GM20000 (cell line): ENCODE data around the gene PRKN.

ENCODE experiments used
- DNase-seq: peaks from one replicate; pipeline ENCODE4 v3.0.0; 2012; ENCODE audit warnings: low spot score
- CTCF ChIP-seq: IDR thresholded peaks from 2 replicates; pipeline ENCODE4 v1.5.1; 2012; ENCODE audit warnings: mild to moderate bottlenecking, control low read depth; ENCODE audit errors: extremely low read depth, missing control alignments

The PRKN gene

DNA sequence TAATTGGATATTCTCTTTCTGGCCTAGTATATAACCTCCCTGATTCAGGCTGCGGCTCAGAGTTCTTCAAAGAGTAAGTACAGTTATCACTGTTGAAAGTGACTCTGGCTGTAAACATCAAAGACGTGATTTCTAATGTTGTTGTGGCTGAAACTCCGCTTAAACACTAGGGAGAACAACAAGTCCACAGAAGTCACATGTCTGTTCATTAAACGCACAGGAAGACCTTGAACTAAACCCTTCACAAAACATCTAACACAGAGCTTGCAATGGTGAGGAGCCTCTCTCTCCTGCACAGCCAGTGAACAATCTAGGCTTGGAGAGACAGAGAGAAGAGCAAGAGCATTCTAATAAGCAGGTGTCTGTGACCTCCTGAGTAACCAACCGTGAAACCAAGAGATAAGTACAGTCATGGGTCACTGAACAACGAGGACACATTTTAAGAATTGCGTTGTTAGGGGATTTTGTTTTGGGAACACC, 249.3 kb downstream of the PRKN start:
- DNase-seq = no peak
- no peak for TF ChIP-seq CTCF

DNA sequence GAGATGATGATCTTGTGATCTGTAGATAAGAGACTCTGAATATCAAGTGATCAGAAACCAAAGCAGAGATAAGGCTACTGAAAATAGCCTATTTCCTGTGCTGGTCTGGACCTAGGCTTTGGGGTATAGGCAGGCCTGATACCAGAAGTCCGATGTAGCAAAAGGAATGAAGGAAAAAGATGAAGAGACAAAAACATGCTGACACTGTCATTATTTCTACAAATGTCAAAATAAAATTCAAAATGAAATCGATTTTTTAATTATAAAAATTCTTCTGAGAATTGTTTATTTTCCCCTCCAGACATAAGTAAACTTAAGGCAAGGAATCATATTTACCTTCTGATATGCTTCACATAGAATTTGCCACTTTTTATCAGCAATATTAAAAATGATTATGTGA, 252.8 kb downstream of the PRKN start:
- no peak for TF ChIP-seq CTCF
- DNase-seq = no peak

GRCh38 chr6:162471842-162472241, 255.7 kb downstream of the PRKN start:
- no peak for TF ChIP-seq CTCF
- DNase-seq = no peak

DNA sequence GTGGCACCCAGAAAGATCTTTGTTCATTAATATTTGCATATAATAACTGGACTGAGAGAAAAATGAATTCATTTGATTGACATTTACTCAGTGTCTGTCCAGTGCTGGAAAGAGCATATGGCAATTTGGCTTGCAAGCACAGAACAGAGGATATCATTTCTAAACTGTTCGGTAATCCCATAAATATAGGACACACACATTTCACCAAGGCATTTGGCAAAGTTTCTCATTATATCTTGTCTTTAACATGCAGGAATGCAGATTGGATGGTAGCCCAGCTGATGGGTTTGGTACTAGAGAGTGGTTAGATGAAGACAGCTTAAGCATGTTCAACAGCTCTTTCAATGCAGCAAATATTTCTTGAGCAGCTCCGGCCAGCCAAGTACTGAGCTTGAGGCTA, 259.2 kb downstream of the PRKN start:
- no peak for DNase-seq
- no peak for TF ChIP-seq CTCF

DNA sequence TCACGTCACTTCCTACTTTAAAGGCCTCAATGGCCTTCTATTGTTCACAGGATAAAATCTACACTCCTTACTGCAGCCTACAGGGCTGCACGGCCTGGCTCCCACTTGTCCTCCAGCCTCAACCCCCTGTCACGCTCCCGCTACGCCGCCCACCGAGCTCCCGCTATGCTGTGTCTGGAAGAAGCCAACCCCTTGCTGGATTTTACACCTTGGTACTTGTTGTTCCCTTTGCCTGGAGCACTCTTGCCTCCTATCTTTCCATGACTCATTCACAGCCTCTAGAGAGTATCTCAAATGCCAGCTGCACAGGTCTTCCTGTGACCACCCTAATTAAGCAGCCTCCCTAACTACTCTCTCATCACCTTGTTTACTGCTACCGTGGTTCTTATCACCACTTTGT, 259.9 kb downstream of the PRKN start:
- DNase-seq = no peak
- no peak for TF ChIP-seq CTCF

DNA sequence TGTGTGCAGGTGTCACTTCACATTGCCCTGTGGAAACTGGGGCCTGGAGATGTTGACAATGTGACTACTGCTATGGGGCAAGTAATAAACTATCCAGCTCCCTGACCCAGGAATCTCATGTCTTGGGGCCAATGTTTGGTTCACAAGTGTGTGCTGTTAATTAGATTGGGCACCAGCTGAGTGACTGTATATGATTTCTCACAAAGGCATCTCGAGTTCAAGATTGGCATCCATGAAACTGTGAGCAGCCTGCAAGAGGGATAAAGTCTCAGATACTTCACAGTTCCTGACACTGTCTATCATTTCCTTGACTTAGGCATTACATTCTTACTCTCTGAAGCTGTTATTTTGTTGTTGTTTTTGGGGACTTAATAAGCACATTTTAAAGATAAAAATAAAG, 264.0 kb downstream of the PRKN start:
- no peak for DNase-seq
- TF ChIP-seq CTCF = no peak

GRCh38 chr6:162459985-162460384, 267.6 kb downstream of the PRKN start:
- TF ChIP-seq CTCF = no peak
- no peak for DNase-seq
